GM20000 (cell line): Measurements from ENCODE around the gene HS6ST3.

Source experiments
- DNase-seq: peaks from one replicate; pipeline ENCODE4 v3.0.0; 2012; ENCODE audit warnings: low spot score
- TF ChIP-seq, protein P1 (sequence below): IDR thresholded peaks from 2 replicates; pipeline ENCODE4 v1.5.1; 2012; ENCODE audit warnings: mild to moderate bottlenecking, control low read depth; ENCODE audit errors: extremely low read depth, missing control alignments

HS6ST3 gene

DNA sequence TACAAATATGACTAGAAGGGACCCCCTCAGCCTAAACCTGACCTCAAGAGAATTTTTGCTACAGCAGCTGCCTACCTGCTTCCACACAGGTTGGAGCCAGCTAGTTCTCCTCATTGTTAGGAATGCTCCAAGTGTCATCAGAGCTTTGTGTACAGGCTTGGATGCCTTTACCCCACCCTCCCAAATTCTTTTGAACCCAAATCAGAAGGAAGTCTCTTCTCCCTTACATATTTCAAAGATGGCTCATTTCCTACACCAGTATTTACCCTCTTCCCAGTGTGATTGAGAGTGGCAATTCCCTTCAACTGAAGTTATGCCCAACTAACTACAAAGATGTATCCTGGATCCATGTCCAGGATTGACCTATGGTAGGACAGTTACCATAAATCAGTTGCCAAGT lies 581.2 kb downstream of the HS6ST3 start:
- TF ChIP-seq, protein P1, sequence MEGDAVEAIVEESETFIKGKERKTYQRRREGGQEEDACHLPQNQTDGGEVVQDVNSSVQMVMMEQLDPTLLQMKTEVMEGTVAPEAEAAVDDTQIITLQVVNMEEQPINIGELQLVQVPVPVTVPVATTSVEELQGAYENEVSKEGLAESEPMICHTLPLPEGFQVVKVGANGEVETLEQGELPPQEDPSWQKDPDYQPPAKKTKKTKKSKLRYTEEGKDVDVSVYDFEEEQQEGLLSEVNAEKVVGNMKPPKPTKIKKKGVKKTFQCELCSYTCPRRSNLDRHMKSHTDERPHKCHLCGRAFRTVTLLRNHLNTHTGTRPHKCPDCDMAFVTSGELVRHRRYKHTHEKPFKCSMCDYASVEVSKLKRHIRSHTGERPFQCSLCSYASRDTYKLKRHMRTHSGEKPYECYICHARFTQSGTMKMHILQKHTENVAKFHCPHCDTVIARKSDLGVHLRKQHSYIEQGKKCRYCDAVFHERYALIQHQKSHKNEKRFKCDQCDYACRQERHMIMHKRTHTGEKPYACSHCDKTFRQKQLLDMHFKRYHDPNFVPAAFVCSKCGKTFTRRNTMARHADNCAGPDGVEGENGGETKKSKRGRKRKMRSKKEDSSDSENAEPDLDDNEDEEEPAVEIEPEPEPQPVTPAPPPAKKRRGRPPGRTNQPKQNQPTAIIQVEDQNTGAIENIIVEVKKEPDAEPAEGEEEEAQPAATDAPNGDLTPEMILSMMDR = no peak
- no peak for DNase-seq

DNA sequence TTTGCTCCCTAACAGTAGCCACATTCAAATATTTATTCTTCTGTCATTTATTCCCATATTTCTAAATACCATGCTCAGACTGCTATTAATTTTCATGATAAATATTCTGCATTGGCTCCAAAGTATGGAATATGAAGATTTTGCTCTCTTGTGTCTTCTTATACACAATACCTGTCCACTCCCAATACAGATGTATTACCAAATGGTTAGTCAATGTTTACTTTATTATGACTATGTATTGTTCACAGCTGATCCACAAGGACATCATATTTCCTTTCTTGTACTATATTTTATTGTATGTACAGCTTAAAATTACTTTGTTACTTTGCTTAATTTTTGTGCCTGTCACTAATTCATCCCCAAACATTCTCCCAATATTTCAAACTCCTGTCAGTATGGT lies 582.1 kb downstream of the HS6ST3 start:
- TF ChIP-seq, protein P1 = no peak

DNA sequence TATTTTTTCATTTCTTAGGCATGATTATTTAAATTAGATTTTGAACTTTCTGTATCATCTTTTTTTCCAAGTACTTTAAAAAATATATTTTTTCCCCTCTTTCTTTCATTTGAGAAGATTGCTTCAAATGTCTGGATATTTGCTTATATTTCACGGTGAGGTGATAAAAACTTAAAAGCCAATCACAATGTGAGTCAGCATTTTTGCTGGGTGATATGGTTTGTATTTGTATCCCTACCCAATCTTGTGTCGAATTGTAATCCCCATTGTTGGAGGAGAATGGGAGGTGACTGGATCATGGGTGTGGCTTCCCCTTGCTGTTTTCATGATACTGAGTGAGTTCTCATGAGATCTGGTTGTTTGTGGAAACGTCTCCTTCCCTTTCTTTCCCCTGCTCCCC lies 583.9 kb downstream of the HS6ST3 start:
- TF ChIP-seq, protein P1 = no peak
- no peak for DNase-seq

More for the DNA sequence above, 582.1 kb downstream of the HS6ST3 start:
- DNase-seq = no peak

DNA sequence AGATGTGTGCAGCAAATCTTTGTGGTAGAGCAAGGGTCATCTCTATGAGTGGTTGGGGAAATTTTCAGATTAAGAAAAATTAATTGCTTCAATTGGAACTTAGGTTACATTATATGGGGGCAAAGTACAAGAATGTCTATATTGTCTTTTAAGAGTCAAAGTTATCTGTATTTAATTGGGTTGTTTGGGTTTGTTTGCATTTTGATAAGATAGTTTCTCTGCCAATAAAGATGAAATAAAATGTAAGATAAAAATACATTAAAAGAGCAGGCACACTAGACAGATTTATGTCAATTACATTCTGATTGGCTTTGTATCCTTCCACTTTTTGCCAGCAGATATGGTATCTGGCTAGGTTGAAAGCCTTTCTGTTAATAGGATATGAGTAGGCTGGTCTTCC lies 587.1 kb downstream of the HS6ST3 start:
- no peak for DNase-seq
- TF ChIP-seq, protein P1 = no peak

DNA sequence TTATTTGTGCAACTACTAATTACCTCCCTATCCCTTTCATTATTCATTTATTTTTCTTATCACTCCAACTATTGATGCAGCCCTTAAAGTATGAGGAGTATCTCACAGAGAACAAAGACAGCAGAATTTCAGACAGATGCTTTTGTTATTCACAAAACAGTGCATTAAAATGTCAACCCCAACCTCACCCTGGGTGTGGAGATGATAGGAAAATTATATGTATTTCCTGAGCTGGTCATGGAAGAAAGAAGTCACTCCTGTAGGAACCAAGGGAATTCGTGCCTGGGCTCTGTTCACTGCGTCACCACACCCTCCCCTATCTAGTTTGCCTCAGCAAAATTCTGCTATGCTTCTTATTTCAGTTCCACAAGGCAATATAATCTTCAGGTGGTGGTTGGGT lies 588.9 kb downstream of the HS6ST3 start:
- TF ChIP-seq, protein P1 = no peak
- no peak for DNase-seq

DNA sequence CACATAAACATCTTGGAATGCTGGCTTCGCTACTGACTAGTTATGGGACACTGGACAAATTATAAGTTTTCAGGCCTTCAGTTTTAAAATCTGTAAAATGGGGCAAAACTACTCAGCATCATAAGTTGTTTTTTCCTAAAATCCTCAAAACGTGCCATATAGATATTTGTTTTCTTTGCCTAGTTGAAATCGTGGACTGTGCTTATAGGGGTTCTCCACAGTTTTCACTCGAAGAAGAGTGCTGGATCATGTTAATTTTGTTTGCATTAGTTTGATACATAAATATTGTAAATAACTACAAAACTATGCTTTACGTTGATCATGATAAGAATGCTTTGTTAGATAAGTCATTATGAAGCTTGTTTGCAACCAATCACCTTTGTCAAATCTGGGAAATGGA lies 591.0 kb downstream of the HS6ST3 start:
- TF ChIP-seq, protein P1 = no peak
- no peak for DNase-seq

DNA sequence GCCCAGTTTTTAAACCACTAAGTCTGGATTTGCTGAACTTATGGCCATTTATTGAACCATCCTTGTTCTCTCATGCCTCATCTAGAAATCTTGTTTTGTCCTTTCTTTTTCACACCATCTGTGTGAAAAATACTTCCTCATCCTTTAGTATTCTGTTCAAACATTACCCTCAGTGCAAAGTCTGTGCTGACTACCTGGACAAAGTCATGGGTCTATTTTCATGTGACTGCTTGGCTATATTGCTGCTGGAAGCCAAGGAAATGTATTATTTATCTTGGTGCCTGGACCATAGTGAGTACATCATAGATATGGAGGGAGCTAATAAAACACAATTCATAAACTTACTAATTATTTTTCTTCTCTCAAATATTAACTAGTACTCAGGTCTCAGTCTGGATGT lies 591.9 kb downstream of the HS6ST3 start:
- no peak for DNase-seq
- TF ChIP-seq, protein P1 = no peak
